HG03025 (cell line): ENCODE measurements around the gene SUGT1.
"Not testable (repeated sequence)": the region's sequence is repeated elsewhere in the genome, so short reads cannot be mapped to it uniquely, and the experiment has no call there.

ENCODE experiments used
- ATAC-seq: cut with Tn5 transposase; IDR thresholded peaks from one replicate; pipeline ENCODE4 v1.9.1; 2021; ENCODE audit warnings: mild to moderate bottlenecking, moderate library complexity; ENCODE audit not compliant: unreplicated experiment, low FRiP score

The SUGT1 gene

DNA sequence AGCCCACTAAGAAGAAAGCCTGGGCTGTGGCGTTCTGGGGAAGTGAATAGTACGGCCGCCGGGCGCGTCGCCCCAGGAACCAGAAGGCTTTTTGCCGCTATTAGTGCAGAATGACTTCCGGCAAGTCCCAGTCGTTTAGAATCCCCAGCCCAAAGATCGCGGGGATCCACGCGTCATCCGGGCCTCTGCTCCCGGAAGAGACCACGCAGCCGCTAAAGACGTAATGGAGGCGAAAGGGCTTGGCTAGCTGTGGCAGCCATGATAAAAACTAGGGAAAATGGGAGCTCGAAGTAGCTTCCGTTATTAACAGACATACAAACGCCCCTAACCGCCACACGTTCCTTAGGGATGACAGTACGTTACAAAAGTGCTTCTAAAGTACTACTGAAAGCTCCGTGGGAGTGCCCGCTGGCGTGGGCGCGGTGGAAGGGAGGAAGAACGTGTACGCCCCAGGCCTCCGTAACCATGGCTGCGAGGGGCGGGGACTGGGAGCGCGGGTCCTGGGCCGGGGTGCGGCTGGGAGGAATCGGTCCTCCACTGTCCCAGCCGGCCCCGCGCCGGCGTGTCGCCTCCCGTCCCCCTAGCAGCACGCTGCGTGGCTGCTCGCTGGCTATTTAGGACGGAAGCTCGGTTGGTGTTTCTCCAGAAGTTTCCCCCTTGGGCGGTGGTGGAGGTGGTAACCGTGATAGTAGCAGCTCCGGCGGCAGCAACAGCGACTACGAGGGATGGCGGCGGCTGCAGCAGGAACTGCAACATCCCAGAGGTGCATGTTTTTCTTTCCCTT, at the start of gene SUGT1:
Gene SUGT1, plus strand, starts transcription at position 641 of the 784 bp plus-strand sequence. Its CDS starts 85 bp downstream, at position 726.
- ATAC-seq, result peak; percentile 97

GRCh38 chr13:52603316-52603715, 49.3 kb upstream of the SUGT1 start:
- ATAC-seq, result not testable (repeated sequence)

DNA sequence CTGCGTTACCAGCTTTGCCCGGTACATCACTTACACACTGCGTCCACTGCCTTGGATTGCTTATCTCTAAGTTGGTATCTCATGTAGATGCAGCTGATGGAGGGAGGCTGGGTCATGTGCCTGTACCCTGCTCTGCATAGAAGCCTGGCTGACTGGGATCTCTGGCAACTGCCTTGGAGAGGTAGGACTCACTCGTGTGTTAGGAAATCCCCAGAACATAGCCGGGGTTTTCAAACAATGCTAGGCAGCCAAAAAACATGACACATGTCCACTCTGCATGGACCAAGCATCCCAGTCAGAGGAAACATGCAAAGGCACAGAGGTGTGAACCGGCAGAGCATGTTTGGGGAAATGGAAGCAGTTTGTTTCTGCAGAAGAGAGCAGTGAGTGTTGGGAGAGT, 46.5 kb upstream of the SUGT1 start:
- ATAC-seq, result not testable (repeated sequence)

- not testable (repeated sequence) for ATAC-seq
Measured at GRCh38 chr13:52606795-52607194, 45.8 kb upstream of the SUGT1 start.

GRCh38 chr13:52608184-52608583, 44.5 kb upstream of the SUGT1 start:
- not testable (repeated sequence) for ATAC-seq

DNA sequence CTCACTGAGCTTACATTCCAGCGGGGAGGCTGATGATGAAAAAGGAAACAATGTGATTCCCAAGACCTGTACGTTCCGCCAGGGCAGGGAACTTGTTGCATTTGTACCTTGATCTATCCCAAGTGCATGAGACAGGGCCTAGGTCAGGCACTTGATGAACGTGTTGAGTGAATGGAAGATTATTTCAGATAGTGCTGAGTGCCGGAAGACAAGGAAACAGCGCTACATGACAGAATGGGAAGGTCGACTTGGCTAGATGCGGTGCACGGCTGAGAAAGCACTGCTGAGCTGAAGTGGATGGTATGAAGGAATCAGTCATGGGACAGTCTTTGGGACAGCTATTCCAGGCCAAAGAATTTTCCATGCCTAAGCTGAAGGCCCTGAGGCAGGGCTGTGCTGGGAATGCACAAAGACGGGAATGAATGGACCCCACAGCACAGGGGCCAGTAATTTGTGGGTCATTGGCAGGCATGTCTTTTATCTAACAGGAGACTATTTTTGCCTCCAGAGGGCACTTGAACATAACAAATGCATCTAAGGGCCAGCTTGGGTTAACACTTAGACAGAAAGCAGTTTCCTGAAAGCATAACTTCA, 43.5 kb upstream of the SUGT1 start:
- ATAC-seq, result not testable (repeated sequence)

GRCh38 chr13:52610158-52610557, 42.5 kb upstream of the SUGT1 start:
- ATAC-seq, result not testable (repeated sequence)

DNA sequence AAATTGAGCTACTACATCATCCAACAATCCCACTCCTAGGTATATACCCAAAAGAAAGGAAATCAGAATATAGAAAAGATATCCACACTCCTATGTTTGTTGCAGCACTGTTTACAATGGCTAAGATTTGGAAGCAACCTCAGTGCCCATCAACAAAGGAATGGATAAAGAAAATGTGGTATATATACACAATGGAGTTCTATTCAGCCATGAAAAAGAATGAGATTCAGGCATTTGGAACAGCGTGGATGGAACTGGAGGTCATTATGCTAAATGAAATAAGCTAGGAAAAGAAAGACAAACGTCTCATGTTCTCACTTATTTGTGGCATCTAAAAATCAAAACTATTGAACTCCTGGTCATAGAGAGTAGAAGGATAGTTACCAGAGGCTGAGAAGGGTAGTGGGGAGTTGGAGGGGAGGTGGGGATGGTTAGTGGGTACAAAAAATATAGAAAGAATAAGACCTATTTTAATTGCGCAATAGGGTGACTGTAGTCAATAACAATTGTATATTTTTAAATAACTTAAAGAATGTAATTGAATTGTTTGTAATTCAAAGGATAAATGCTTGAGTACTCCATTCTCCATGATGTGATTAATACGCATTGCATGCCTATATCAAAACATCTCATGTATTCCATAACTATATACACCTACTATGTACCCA, 37.4 kb upstream of the SUGT1 start:
- ATAC-seq, result no peak

DNA sequence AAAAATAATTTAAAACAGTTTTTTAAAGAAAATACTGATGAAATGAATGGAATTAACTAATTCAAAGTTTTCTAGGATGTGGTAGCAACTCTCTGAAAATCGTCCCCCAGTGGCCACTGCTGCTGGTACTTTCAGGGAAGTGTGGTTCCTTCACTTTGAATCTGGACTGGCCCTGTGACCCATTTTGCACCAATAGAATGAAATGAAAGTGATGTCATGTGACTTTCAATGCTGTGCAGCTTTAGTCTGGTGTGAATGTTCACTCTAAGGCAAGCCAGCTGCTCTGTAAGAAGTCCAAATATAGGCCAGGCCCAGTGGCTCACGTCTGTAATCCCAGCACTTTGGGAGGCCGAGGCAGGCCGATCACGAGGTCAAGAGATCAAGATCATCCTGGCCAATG, 36.8 kb upstream of the SUGT1 start:
- ATAC-seq, result no peak

DNA sequence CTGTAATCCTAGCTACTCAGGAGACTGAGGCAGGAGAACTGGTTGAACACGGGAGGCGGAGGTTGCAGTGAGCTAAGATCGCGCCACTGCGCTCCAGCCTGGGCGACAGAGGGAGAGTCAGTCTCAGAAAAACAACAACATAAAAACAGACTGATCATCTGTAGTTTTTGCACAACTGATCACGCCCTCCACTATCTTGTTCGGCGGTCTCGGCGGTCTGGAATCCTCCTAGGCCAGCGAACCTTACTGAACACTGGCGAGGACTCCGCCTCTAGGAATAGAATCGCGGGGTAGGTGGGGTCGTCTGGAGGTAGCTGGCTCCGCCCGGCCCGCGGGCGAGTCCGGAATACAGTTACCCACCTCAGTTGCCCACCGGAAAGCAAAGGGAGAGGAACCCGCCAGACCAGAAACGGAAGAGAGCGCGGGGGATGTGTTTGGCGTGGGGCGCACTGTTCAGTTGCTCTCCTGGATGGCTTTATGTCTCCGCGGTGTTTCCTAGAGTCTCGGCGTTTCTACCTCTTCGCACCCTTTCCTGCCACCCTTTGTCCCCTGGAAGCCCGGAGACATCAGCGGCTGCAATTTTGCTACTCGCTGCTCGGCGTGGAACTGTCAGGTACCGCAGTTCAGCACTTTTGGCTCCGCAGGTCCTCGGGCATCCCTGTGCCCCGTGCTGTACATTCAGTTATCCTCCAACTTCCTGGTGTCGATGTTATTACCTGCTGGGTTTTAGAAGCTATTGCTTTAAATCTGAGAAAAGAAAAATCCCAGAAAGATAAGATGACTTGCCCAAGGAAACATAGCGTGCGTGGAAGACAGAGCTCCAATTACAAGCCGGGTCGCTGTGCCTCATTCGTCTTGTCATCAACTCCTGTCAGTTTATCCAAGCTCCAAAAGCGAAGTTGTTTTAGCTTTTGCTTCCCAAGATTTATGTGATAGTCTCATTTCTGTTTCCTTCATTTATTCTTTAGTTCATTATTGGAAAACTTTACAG, 35.3 kb upstream of the SUGT1 start:
- ATAC-seq, result peak; percentile 97

DNA sequence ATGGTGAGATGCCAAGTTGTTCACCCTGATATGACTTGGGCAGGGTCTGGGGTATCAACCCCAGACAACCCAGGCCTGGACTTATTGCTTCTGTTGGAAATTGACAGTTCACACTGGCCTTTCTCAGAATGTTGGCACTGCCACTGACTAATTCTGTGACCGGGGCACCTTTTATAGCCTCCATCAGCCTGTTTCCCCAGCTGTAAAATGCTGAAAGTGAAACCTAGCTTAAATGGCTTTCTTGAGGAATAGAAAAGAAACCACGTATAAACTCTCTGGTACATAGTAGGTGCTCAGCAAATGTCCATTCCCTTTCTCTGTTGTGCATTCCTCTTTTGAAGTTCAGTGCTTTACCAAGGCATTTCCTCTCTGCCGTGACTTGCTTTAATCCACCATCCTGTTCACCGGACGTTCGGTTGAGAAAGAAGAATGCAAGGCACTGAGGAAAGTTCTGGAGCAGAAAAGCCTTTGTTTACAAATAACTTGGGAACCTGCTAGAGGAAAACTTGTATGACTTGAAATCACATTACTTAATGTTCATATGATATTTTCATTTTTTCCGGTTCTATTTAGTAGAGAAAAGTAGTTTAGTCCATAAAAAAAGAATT, 21.4 kb upstream of the SUGT1 start:
- ATAC-seq, result not testable (repeated sequence)

- no peak for ATAC-seq
Measured at GRCh38 chr13:52638666-52639328, 13.8 kb upstream of the SUGT1 start.

GRCh38 chr13:52642131-52642530, 10.5 kb upstream of the SUGT1 start, which contains the start of gene HNRNPA1L2:
Gene HNRNPA1L2, plus strand, starts transcription at chr13:52642431. Its CDS starts 62 bp downstream, at chr13:52642493.
- no peak for ATAC-seq

- ATAC-seq, result no peak
Measured at GRCh38 chr13:52644108-52644507, 8.5 kb upstream of the SUGT1 start.

GRCh38 chr13:52646967-52647366, 5.7 kb upstream of the SUGT1 start:
- ATAC-seq, result no peak

GRCh38 chr13:52650731-52651130, 1.9 kb upstream of the SUGT1 start:
- no peak for ATAC-seq

DNA sequence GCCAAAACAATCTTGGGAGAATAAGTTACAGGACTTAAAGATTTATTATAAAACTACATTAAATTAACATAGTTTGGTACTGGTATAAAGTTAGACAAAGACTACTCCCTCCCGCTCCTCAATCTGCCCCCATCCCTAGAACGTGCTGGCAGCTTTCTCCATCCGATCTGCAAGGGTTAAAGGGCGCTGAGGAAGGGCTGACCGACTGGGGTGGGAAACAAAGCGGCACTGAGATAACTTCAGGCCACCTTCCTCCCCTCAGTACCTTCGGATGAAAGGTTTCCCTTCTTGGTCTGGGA, 790 bp upstream of the SUGT1 start:
- peak; percentile 5 for ATAC-seq

DNA sequence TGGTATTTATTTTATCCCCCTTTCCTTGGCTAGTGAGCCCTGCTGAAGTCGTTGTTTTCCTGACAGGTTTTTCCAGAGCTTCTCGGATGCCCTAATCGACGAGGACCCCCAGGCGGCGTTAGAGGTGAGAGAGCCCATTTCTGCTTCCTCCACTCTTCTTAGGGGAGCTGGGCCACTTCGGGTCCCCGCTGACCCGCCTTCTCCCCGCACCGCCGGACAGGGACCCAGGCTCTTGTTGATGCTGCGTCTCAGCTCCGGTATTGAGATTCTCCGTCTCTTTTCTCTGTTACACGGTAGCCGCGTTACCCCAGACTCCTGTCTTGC, 306 bp downstream of the SUGT1 start:
- peak; percentile 32 for ATAC-seq

DNA sequence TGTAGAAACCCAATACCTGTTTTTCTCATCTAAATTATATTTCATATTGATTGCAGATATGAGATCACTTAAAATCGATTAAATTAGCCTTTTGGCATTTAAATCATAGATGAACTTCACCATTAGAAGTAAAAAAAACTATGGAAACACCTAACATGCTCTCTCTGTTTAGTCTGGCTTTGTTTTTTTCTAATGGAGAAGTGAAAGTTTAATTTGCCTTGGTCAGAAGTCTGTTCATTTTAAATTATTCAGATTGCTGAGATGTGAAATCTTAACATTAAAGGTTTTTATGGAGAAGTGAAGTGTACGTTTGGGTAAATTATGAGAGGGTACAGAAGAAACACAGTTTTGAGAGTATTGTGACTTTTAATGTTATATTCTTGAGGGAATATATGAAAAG, 6.7 kb downstream of the SUGT1 start:
- no peak for ATAC-seq

- no peak for ATAC-seq
Measured at GRCh38 chr13:52664272-52664671, 11.6 kb downstream of the SUGT1 start.
